Inflammatory macrophage treated with lipopolysaccharide for 1 hour (primary cell): ENCODE results near the gene OR4S1.
"Not testable (repeated sequence)": the region's sequence is repeated elsewhere in the genome, so short reads cannot be mapped to it uniquely, and the experiment has no call there.

Experiments used
- DNase-seq, 2 donors: peaks; one replicate each; pipeline ENCODE4 v3.0.0-alpha.2; 2020 to 2022

OR4S1 gene

GRCh38 chr11:48305923-48306322 lies at the start of gene OR4S1:
Gene OR4S1 (plus strand): TSS chr11:48306223. CDS start chr11:48306223, 0 bp downstream.
- DNase-seq: no peak

GRCh38 chr11:48261600-48261999 lies 44.4 kb upstream of the OR4S1 start:
- DNase-seq: no peak

GRCh38 chr11:48263423-48263911 lies 42.6 kb upstream of the OR4S1 start, which contains the start of gene OR4X1:
Gene OR4X1 (plus strand): TSS chr11:48263861. CDS start chr11:48263861, 0 bp downstream.
- DNase-seq: no peak

- DNase-seq: no peak
Observed at GRCh38 chr11:48270621-48271020, 35.4 kb upstream of the OR4S1 start.

GRCh38 chr11:48272606-48273005 lies 33.4 kb upstream of the OR4S1 start:
- no peak for DNase-seq

- DNase-seq: peak; percentile 28 to 85
Observed at GRCh38 chr11:48307760-48308386, 1.9 kb downstream of the OR4S1 start.

GRCh38 chr11:48313590-48313989 lies 7.6 kb downstream of the OR4S1 start:
- not testable (repeated sequence) for DNase-seq

GRCh38 chr11:48319813-48320212 lies 13.8 kb downstream of the OR4S1 start:
- not testable (repeated sequence) for DNase-seq

GRCh38 chr11:48324620-48325019 lies 18.6 kb downstream of the OR4S1 start, which contains the start of gene OR4C3:
Gene OR4C3 (plus strand): TSS chr11:48324920. CDS start chr11:48325022, 102 bp downstream.
- not testable (repeated sequence) for DNase-seq

GRCh38 chr11:48341466-48341865 lies 35.4 kb downstream of the OR4S1 start:
- DNase-seq: no peak

- not testable (repeated sequence) for DNase-seq
Observed at GRCh38 chr11:48342505-48342904, 36.5 kb downstream of the OR4S1 start.

GRCh38 chr11:48346286-48346685 lies 40.3 kb downstream of the OR4S1 start:
- DNase-seq: not testable (repeated sequence)

- no peak for DNase-seq
Observed at GRCh38 chr11:48354013-48354412, 48.0 kb downstream of the OR4S1 start.

GRCh38 chr11:48354677-48355076 lies 48.7 kb downstream of the OR4S1 start:
- DNase-seq: no peak
